Measurements from ENCODE around the gene GATAD2A.

The GATAD2A gene

GRCh38 chr19:19361075-19361594 is 44.3 kb upstream of the GATAD2A start:
- Histone ChIP-seq H3K27me3 (ENCODE audit: insufficient read depth, low read length, poor library complexity) (no peaks in the 10 kb centered on the region), H3K4me1 (ENCODE audit: insufficient read depth, low read length) (peaks cover 27% of the 10 kb centered on the region), H4K20me1 (ENCODE audit: insufficient read depth, low read length) (no peaks in the 10 kb centered on the region), H3K4me3 (ENCODE audit: low read depth in 1 of 2, low read length in 2 of 2) (no peak overlapping the region), H3K79me2 (ENCODE audit: insufficient read depth, low read length) (no peaks in the 10 kb centered on the region), H3K27ac (ENCODE audit: low read length) (no peak overlapping the region), H3K36me3 (ENCODE audit: insufficient read depth, low read length) (peaks cover 12% of the 10 kb centered on the region), H2AFZ (ENCODE audit: low read depth, low read length) (peak overlapping the region; percentile 51; the same call in 1 of the 2 replicates), H3K4me2 (ENCODE audit: insufficient read depth, low read length) (no peak overlapping the region), H3K9ac (ENCODE audit: low read depth, low read length) (no peak overlapping the region), H3K9me3 (ENCODE audit: insufficient read depth, low read length, severe bottlenecking) (no peaks in the 10 kb centered on the region)
- DNase-seq (peak; percentile 74), ATAC-seq (ENCODE audit: insufficient read depth, low read depth) (peak; percentile 62)
- peak; percentile 82 for TF ChIP-seq CTCF (IDR thresholded peaks at IDR 0.05; ENCODE audit: borderline replicate concordance, extremely low read depth, low read length, poor library complexity, severe bottlenecking)
- no peak for TF ChIP-seq EZH2 (IDR thresholded peaks at IDR 0.05; ENCODE audit: borderline replicate concordance, low read depth, low read length, severe bottlenecking)

- Histone ChIP-seq H3K4me2 (ENCODE audit: insufficient read depth, low read length) (no peak overlapping the region), H3K4me3 (ENCODE audit: low read depth in 1 of 2, low read length in 2 of 2) (no peak overlapping the region), H3K27ac (ENCODE audit: low read length) (no peak overlapping the region), H3K9me3 (ENCODE audit: insufficient read depth, low read length, severe bottlenecking) (no peaks in the 10 kb centered on the region), H3K36me3 (ENCODE audit: insufficient read depth, low read length) (peaks cover 3% of the 10 kb centered on the region; the same call in 1 of the 2 replicates), H2AFZ (ENCODE audit: low read depth, low read length) (no peak overlapping the region), H4K20me1 (ENCODE audit: insufficient read depth, low read length) (no peaks in the 10 kb centered on the region), H3K9ac (ENCODE audit: low read depth, low read length) (no peak overlapping the region), H3K4me1 (ENCODE audit: insufficient read depth, low read length) (peaks cover 30% of the 10 kb centered on the region), H3K79me2 (ENCODE audit: insufficient read depth, low read length) (no peaks in the 10 kb centered on the region), H3K27me3 (ENCODE audit: insufficient read depth, low read length, poor library complexity) (no peaks in the 10 kb centered on the region)
- ATAC-seq (ENCODE audit: insufficient read depth, low read depth) (no peak), DNase-seq (no peak)
- TF ChIP-seq CTCF (IDR thresholded peaks at IDR 0.05; ENCODE audit: borderline replicate concordance, extremely low read depth, low read length, poor library complexity, severe bottlenecking), result no peak
- no peak for TF ChIP-seq EZH2 (IDR thresholded peaks at IDR 0.05; ENCODE audit: borderline replicate concordance, low read depth, low read length, severe bottlenecking)
These were observed 43.4 kb upstream of the GATAD2A start for GRCh38 chr19:19362075-19362474.

GRCh38 chr19:19366434-19367396 is 38.8 kb upstream of the GATAD2A start:
- no peak overlapping the region for H3K27ac ChIP-seq (ENCODE audit: low read length)
- H3K27me3 ChIP-seq (ENCODE audit: insufficient read depth, low read length, poor library complexity), result no peaks in the 10 kb centered on the region
- DNase-seq (peak; percentile 48), ATAC-seq (ENCODE audit: insufficient read depth, low read depth) (peak; percentile 48; the same call in 2 of the 3 replicates)
- H2AFZ ChIP-seq (ENCODE audit: low read depth, low read length), result peak overlapping the region; percentile 54; the same call in 1 of the 2 replicates
- H3K79me2 ChIP-seq (ENCODE audit: insufficient read depth, low read length), result no peaks in the 10 kb centered on the region
- no peaks in the 10 kb centered on the region for H4K20me1 ChIP-seq (ENCODE audit: insufficient read depth, low read length)
- H3K4me3 ChIP-seq (ENCODE audit: low read depth in 1 of 2, low read length in 2 of 2), result no peak overlapping the region
- H3K4me2 ChIP-seq (ENCODE audit: insufficient read depth, low read length), result no peak overlapping the region
- H3K9me3 ChIP-seq (ENCODE audit: insufficient read depth, low read length, severe bottlenecking), result no peaks in the 10 kb centered on the region
- no peak overlapping the region for H3K9ac ChIP-seq (ENCODE audit: low read depth, low read length)
- TF ChIP-seq CTCF (IDR thresholded peaks at IDR 0.05; ENCODE audit: borderline replicate concordance, extremely low read depth, low read length, poor library complexity, severe bottlenecking) (peak; percentile 76), EZH2 (IDR thresholded peaks at IDR 0.05; ENCODE audit: borderline replicate concordance, low read depth, low read length, severe bottlenecking) (no peak)
- H3K4me1 ChIP-seq (ENCODE audit: insufficient read depth, low read length), result peaks cover 24% of the 10 kb centered on the region
- no peaks in the 10 kb centered on the region for H3K36me3 ChIP-seq (ENCODE audit: insufficient read depth, low read length)

Measured in DND-41 (cell line).